Effector memory CD8-positive, alpha-beta T cell (primary cell): ENCODE measurements around the gene FAM120A.

Experiments
- ATAC-seq: fragments of 150-1000 bp; cut with Tn5 transposase; replicated peaks from 2 replicates; pipeline ENCODE4 v1.10.0; 2021; ENCODE audit warnings: mild to moderate bottlenecking, moderate library complexity
- DNase-seq, 3 experiments: peaks; one replicate each; pipeline ENCODE4 v3.0.0; 2021
- H3K27ac Mint-ChIP-seq, 2 donors: one replicate each; pipeline ENCODE4 v1.8.0; 2022; ENCODE audit warnings: mild to moderate bottlenecking in 2 of 2, mixed read lengths in 2 of 2, moderate library complexity in 2 of 2
- H3K27me3 Mint-ChIP-seq, 2 donors: one replicate each; pipeline ENCODE4 v1.8.0; 2022; ENCODE audit warnings: mixed read lengths in 2 of 2
- H3K36me3 Mint-ChIP-seq: one replicate; pipeline ENCODE4 v1.8.0; 2022; ENCODE audit warnings: mild to moderate bottlenecking, moderate library complexity, mixed read lengths; ENCODE audit not compliant: insufficient read depth
- H3K4me1 Mint-ChIP-seq, 2 donors: one replicate each; pipeline ENCODE4 v1.8.0; 2022; ENCODE audit warnings: low read depth in 2 of 2, mixed read lengths in 2 of 2
- H3K4me3 Mint-ChIP-seq, 2 donors: one replicate each; pipeline ENCODE4 v1.8.0; 2022; ENCODE audit warnings: mild to moderate bottlenecking in 2 of 2, mixed read lengths in 2 of 2, moderate library complexity in 2 of 2
- H3K9me3 Mint-ChIP-seq, 2 donors: one replicate each; pipeline ENCODE4 v1.8.0; 2022; ENCODE audit warnings: mixed read lengths in 2 of 2

FAM120A gene

GRCh38 chr9:93540305-93540704 is 88.8 kb downstream of the FAM120A start:
- Mint-ChIP-seq H3K27ac (peak overlapping the region; percentile 35 to 52), H3K4me3 (no peak overlapping the region), H3K9me3 (no peaks in the 10 kb centered on the region), H3K27me3 (no peaks in the 10 kb centered on the region), H3K36me3 (peaks cover 17% of the 10 kb centered on the region), H3K4me1 (peaks cover 3 to 5% of the 10 kb centered on the region in 2 donors)
- no peak for DNase-seq
- no peak for ATAC-seq

GRCh38 chr9:93541005-93541404 is 89.5 kb downstream of the FAM120A start:
- H3K9me3 Mint-ChIP-seq, result no peaks in the 10 kb centered on the region
- H3K36me3 Mint-ChIP-seq, result peaks cover 19% of the 10 kb centered on the region
- H3K4me3 Mint-ChIP-seq, result no peak overlapping the region

GRCh38 chr9:93541581-93542349 is 90.3 kb downstream of the FAM120A start:
- peaks cover 5 to 7% of the 10 kb centered on the region in 2 donors for H3K4me1 Mint-ChIP-seq
- ATAC-seq, result no peak

More at GRCh38 chr9:93541005-93541404, 89.5 kb downstream of the FAM120A start:
- DNase-seq (no peak), ATAC-seq (no peak)
- Mint-ChIP-seq H3K4me1 (peaks cover 4 to 5% of the 10 kb centered on the region in 2 donors), H3K27me3 (no peaks in the 10 kb centered on the region), H3K27ac (no peak overlapping the region)

GRCh38 chr9:93543117-93543516 is 91.6 kb downstream of the FAM120A start:
- H3K4me3 Mint-ChIP-seq, result no peak overlapping the region
- peaks cover 8 to 10% of the 10 kb centered on the region in 2 donors for H3K4me1 Mint-ChIP-seq
- ATAC-seq (no peak), DNase-seq (no peak)
- no peaks in the 10 kb centered on the region for H3K27me3 Mint-ChIP-seq
- H3K9me3 Mint-ChIP-seq, result no peaks in the 10 kb centered on the region
- H3K27ac Mint-ChIP-seq, result no peak overlapping the region
- H3K36me3 Mint-ChIP-seq, result peaks cover 35% of the 10 kb centered on the region

More at GRCh38 chr9:93541581-93542349, 90.3 kb downstream of the FAM120A start:
- no peak for DNase-seq
- no peaks in the 10 kb centered on the region for H3K9me3 Mint-ChIP-seq
- peaks cover 25% of the 10 kb centered on the region for H3K36me3 Mint-ChIP-seq
- no peak overlapping the region for H3K27ac Mint-ChIP-seq
- no peak overlapping the region for H3K4me3 Mint-ChIP-seq
- H3K27me3 Mint-ChIP-seq, result no peaks in the 10 kb centered on the region

- DNase-seq, result no peak
- H3K4me3 Mint-ChIP-seq, result no peak overlapping the region
- H3K36me3 Mint-ChIP-seq, result peaks cover 41% of the 10 kb centered on the region
- H3K27ac Mint-ChIP-seq, result peak overlapping the region in 1 of 2 donors; percentile 84
- ATAC-seq, result no peak
- H3K27me3 Mint-ChIP-seq, result no peaks in the 10 kb centered on the region
- peaks cover 5 to 7% of the 10 kb centered on the region in 2 donors for H3K4me1 Mint-ChIP-seq
- H3K9me3 Mint-ChIP-seq, result no peaks in the 10 kb centered on the region
Observed at GRCh38 chr9:93546356-93546755, 94.9 kb downstream of the FAM120A start.

- Mint-ChIP-seq H3K9me3 (no peaks in the 10 kb centered on the region), H3K36me3 (peaks cover 54% of the 10 kb centered on the region), H3K4me1 (peaks cover 7 to 11% of the 10 kb centered on the region in 2 donors), H3K27ac (no peak overlapping the region), H3K27me3 (no peaks in the 10 kb centered on the region), H3K4me3 (no peak overlapping the region)
- DNase-seq (no peak), ATAC-seq (no peak)
Observed at GRCh38 chr9:93549611-93550010, 98.1 kb downstream of the FAM120A start.

- Mint-ChIP-seq H3K4me1 (peaks cover 2 to 6% of the 10 kb centered on the region in 2 donors), H3K36me3 (peaks cover 61% of the 10 kb centered on the region), H3K27me3 (no peaks in the 10 kb centered on the region), H3K9me3 (no peaks in the 10 kb centered on the region), H3K4me3 (no peak overlapping the region), H3K27ac (peak overlapping the region; percentile 41 to 53)
- no peak for DNase-seq
- ATAC-seq, result no peak
Observed at GRCh38 chr9:93552923-93553322, 101.4 kb downstream of the FAM120A start.

GRCh38 chr9:93555370-93555769 is 103.9 kb downstream of the FAM120A start:
- ATAC-seq (no peak), DNase-seq (no peak)
- H3K4me3 Mint-ChIP-seq, result no peak overlapping the region
- H3K9me3 Mint-ChIP-seq, result no peaks in the 10 kb centered on the region
- no peak overlapping the region for H3K27ac Mint-ChIP-seq
- peaks cover 2 to 6% of the 10 kb centered on the region in 2 donors for H3K4me1 Mint-ChIP-seq
- H3K36me3 Mint-ChIP-seq, result peaks cover 70% of the 10 kb centered on the region
- H3K27me3 Mint-ChIP-seq, result no peaks in the 10 kb centered on the region

GRCh38 chr9:93557366-93558137 is 106.1 kb downstream of the FAM120A start:
- Mint-ChIP-seq H3K36me3 (peaks cover 65% of the 10 kb centered on the region), H3K9me3 (no peaks in the 10 kb centered on the region), H3K4me3 (no peak overlapping the region), H3K27me3 (no peaks in the 10 kb centered on the region), H3K27ac (no peak overlapping the region), H3K4me1 (no peaks in the 10 kb centered on the region)
- ATAC-seq, result no peak
- DNase-seq, result no peak

- Mint-ChIP-seq H3K4me3 (no peak overlapping the region), H3K27me3 (no peaks in the 10 kb centered on the region), H3K9me3 (no peaks in the 10 kb centered on the region), H3K4me1 (no peaks in the 10 kb centered on the region), H3K27ac (peak overlapping the region in 1 of 2 donors; percentile 69), H3K36me3 (peaks cover 67% of the 10 kb centered on the region)
- DNase-seq, result no peak
- ATAC-seq, result no peak
Observed at GRCh38 chr9:93558503-93558902, 107.0 kb downstream of the FAM120A start.

- Mint-ChIP-seq H3K4me3 (no peak overlapping the region), H3K4me1 (no peaks in the 10 kb centered on the region), H3K36me3 (peaks cover 69% of the 10 kb centered on the region), H3K27ac (no peak overlapping the region), H3K9me3 (no peaks in the 10 kb centered on the region), H3K27me3 (no peaks in the 10 kb centered on the region)
- no peak for ATAC-seq
- no peak for DNase-seq
Observed at GRCh38 chr9:93560991-93561390, 109.5 kb downstream of the FAM120A start.

- Mint-ChIP-seq H3K27me3 (no peaks in the 10 kb centered on the region), H3K36me3 (peaks cover 63% of the 10 kb centered on the region)
- ATAC-seq, result no peak
Observed at GRCh38 chr9:93562157-93562556, 110.7 kb downstream of the FAM120A start.

GRCh38 chr9:93565089-93565488 is 113.6 kb downstream of the FAM120A start:
- Mint-ChIP-seq H3K4me1 (peaks cover 8 to 11% of the 10 kb centered on the region in 2 donors), H3K4me3 (no peak overlapping the region), H3K27me3 (no peaks in the 10 kb centered on the region), H3K36me3 (peaks cover 38% of the 10 kb centered on the region), H3K9me3 (no peaks in the 10 kb centered on the region), H3K27ac (no peak overlapping the region)
- ATAC-seq (no peak), DNase-seq (no peak)

More at GRCh38 chr9:93562157-93562556, 110.7 kb downstream of the FAM120A start:
- peak overlapping the region in 1 of 2 donors; percentile 53 for H3K27ac Mint-ChIP-seq
- DNase-seq, result no peak
- H3K4me3 Mint-ChIP-seq, result no peak overlapping the region
- peaks cover 2 to 5% of the 10 kb centered on the region in 2 donors for H3K4me1 Mint-ChIP-seq
- H3K9me3 Mint-ChIP-seq, result no peaks in the 10 kb centered on the region
